Caco-2 (cell line): ENCODE measurements around the gene WDR11. TPM values are rescaled to one million over a fixed set of nuclear protein-coding genes. Genes with fewer than 3 reads are reported as not detected.

ENCODE experiments used
- BruUV-seq: library from RNA; stranded (reverse); fragments of 400-500 nt; replicated peaks from 2 replicates; lab custom pipeline; 2021; lab: Mats Ljungman, UMichigan
- CTCF ChIA-PET: fragments of 300-600 bp; sonication (Branson Sonifier 250); formaldehyde crosslinking; loops from one replicate; lab custom pipeline; 2022; ENCODE audit warnings: antibody characterized with exemption; lab: Charles Lee
- POLR2A ChIA-PET: fragments of 300-600 bp; sonication (Branson Sonifier 250); formaldehyde crosslinking; loops from one replicate; lab custom pipeline; 2022; ENCODE audit warnings: antibody characterized with exemption; lab: Charles Lee
- DNase-seq, 2 experiments: peaks; one replicate each; pipeline versions ENCODE4 v3.0.0 to v3.0.0-alpha.2; 2020 to 2022
- H3K27me3 ChIP-seq: replicated peaks from 2 replicates; pipeline ENCODE4 v1.6.0; 2011; ENCODE audit warnings: low read length; ENCODE audit not compliant: control insufficient read depth, insufficient read depth
- H3K36me3 ChIP-seq: 2 replicates; pipeline ENCODE4 v1.5.1; 2011; ENCODE audit warnings: low read length; ENCODE audit not compliant: control insufficient read depth, insufficient read depth
- H3K4me1 ChIP-seq: fragments of 250-450 bp; sonication (Bioruptor Pico); 2 replicates; pipeline ENCODE4 v1.5.1; 2020; ENCODE audit warnings: mild to moderate bottlenecking
- H3K4me3 ChIP-seq: 2 replicates; pipeline ENCODE4 v1.5.1; 2011; ENCODE audit warnings: low read depth, mild to moderate bottlenecking, control low read depth, low read length
- H3K9me3 ChIP-seq: fragments of 250-450 bp; sonication (Bioruptor Pico); 2 replicates; pipeline ENCODE4 v1.5.1; 2020; ENCODE audit warnings: mild to moderate bottlenecking, moderate library complexity
- H3K27ac Mint-ChIP-seq: one replicate; pipeline ENCODE4 v1.8.0; 2022; ENCODE audit warnings: mixed read lengths; ENCODE audit not compliant: unreplicated experiment
- H3K27me3 Mint-ChIP-seq: one replicate; pipeline ENCODE4 v1.8.0; 2022; ENCODE audit warnings: mixed read lengths; ENCODE audit not compliant: insufficient read depth, unreplicated experiment
- H3K36me3 Mint-ChIP-seq: one replicate; pipeline ENCODE4 v1.8.0; 2022; ENCODE audit warnings: mild to moderate bottlenecking, mixed read lengths; ENCODE audit not compliant: insufficient read depth, unreplicated experiment
- H3K4me1 Mint-ChIP-seq: one replicate; pipeline ENCODE4 v1.8.0; 2022; ENCODE audit warnings: low read depth, mixed read lengths; ENCODE audit not compliant: unreplicated experiment
- H3K4me3 Mint-ChIP-seq: one replicate; pipeline ENCODE4 v1.8.0; 2022; ENCODE audit warnings: mild to moderate bottlenecking, moderate library complexity, mixed read lengths; ENCODE audit not compliant: unreplicated experiment
- H3K9me3 Mint-ChIP-seq: one replicate; pipeline ENCODE4 v1.8.0; 2022; ENCODE audit warnings: mixed read lengths; ENCODE audit not compliant: unreplicated experiment
- intact Hi-C: fragments of 100-400 bp; cut with micrococcal nuclease; formaldehyde crosslinking; loops from one replicate; pipeline ENCODE4 v1.10.0; 2022; ENCODE audit not compliant: unreplicated experiment
- total RNA-seq: library from RNA; stranded (reverse); gene quantifications from 2 replicates; pipeline ENCODE4 v1.2.3, GENCODE V29; 2022
- TF ChIP-seq, protein P1 (sequence below), 2 experiments: fragments of 200-600 bp in 1 of 2; IDR thresholded peaks; 1 replicate in 1 of 2; 2 replicates in 1 of 2; pipeline versions ENCODE4 v1.5.1 to v1.8.0; 2011 to 2022; ENCODE audit warnings: antibody characterized with exemption in 1 of 2, control low read depth in 1 of 2, inconsistent platforms in 1 of 2, low read depth in 1 of 2, low read length in 1 of 2, mild to moderate bottlenecking in 1 of 2, moderate library complexity in 1 of 2; ENCODE audit not compliant: insufficient read depth in 1 of 2, severe bottlenecking in 1 of 2, unreplicated experiment in 1 of 2

WDR11 gene
- total RNA-seq, 1 experiment from 2014 or later = 59.2 TPM

DNA sequence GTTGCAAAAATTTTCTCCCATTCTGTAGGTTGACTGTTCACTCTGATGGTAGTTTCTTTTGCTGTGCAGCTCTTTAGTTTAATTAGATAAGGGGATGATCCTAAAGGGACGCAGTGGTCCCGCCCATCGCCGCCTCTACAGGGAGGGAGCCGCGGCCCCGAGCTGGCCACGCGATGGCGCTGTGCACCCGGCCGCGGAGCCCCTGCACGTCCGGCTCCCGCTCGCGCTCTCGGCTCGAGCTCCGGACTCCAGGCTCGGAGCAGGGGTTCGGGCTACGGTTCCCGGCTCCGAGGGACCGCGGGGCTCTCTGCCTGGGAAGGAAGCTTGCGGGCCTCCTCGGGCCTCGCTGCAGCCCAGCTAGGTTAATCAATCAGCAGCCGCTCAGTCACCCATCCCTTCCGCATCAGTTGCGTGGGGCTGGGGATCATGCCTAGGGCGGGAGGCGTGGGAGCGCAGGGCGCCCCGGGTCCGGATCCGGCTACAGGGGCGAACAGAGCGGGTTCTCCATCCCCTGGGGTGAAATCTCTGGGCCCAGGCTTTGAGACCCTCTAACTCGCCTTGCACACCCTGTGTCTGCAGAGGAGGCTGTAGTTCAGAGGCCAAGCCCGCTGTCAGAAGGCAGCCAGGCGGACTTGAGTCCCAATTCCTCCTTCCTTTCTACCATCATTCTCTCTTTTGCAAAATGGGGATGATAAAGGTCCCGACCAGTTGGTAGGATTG, 97.9 kb downstream of the WDR11 start:
- Mint-ChIP-seq H3K27ac (no peak overlapping the region), H3K4me1 (no peaks in the 10 kb centered on the region), H3K9me3 (no peaks in the 10 kb centered on the region), H3K27me3 (no peaks in the 10 kb centered on the region), H3K36me3 (no peaks in the 10 kb centered on the region), H3K4me3 (no peak overlapping the region)
- peaks cover 3% of the 10 kb centered on the region for H3K9me3 ChIP-seq
- H3K4me3 ChIP-seq = no peak overlapping the region
- TF ChIP-seq, protein P1, sequence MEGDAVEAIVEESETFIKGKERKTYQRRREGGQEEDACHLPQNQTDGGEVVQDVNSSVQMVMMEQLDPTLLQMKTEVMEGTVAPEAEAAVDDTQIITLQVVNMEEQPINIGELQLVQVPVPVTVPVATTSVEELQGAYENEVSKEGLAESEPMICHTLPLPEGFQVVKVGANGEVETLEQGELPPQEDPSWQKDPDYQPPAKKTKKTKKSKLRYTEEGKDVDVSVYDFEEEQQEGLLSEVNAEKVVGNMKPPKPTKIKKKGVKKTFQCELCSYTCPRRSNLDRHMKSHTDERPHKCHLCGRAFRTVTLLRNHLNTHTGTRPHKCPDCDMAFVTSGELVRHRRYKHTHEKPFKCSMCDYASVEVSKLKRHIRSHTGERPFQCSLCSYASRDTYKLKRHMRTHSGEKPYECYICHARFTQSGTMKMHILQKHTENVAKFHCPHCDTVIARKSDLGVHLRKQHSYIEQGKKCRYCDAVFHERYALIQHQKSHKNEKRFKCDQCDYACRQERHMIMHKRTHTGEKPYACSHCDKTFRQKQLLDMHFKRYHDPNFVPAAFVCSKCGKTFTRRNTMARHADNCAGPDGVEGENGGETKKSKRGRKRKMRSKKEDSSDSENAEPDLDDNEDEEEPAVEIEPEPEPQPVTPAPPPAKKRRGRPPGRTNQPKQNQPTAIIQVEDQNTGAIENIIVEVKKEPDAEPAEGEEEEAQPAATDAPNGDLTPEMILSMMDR (IDR thresholded peaks at IDR 0.05; ENCODE audit: insufficient read depth in 1 of 2, low read depth in 1 of 2, low read length in 1 of 2, severe bottlenecking in 1 of 2, unreplicated experiment in 1 of 2) = no peak
- H3K4me1 ChIP-seq = peaks cover 9% of the 10 kb centered on the region
- intact Hi-C loops = loop anchor here (10.0 kb wide), 3 partner anchors 236 to 556 kb away; no protein-coding TSS in a partner anchor
- H3K36me3 ChIP-seq = no peaks in the 10 kb centered on the region; the same call in 1 of the 2 replicates
- ChIA-PET CTCF (no interaction called here), POLR2A (no interaction called here)
- H3K27me3 ChIP-seq = no peaks in the 10 kb centered on the region
- DNase-seq = no peak
- BruUV-seq = no TSS peak

DNA sequence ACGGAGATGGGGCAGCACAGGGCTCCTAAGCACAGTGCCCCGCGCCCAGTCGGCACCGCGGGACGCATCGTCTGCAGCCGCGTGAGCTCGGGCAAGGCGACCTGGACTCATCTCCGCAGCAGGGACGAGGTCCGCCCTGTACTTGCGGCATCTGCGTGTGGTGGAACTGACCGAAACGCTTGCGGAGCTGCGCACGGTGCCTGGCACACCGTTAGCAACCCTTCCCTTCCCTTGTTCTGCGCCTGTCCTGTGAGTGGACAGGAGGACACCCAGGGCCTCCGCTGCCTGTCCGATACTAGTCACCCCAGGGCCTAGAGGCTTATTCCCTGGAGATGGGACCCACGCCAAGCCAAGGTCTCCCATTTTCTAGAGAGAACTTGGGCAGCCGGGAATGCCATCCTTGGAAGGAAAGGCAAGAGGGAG, 98.5 kb downstream of the WDR11 start:
- POLR2A ChIA-PET = no interaction called here
- H3K27me3 ChIP-seq = no peaks in the 10 kb centered on the region
- H3K4me1 ChIP-seq = peaks cover 9% of the 10 kb centered on the region
- no peak overlapping the region for H3K4me3 Mint-ChIP-seq
- CTCF ChIA-PET = no interaction called here
- no peaks in the 10 kb centered on the region for H3K36me3 Mint-ChIP-seq
- no peak overlapping the region for H3K27ac Mint-ChIP-seq
- intact Hi-C loops = loop anchor here (10.0 kb wide), 3 partner anchors 235 to 555 kb away; no protein-coding TSS in a partner anchor
- peaks cover 3% of the 10 kb centered on the region for H3K9me3 ChIP-seq
- H3K4me3 ChIP-seq = no peak overlapping the region
- no peaks in the 10 kb centered on the region for H3K27me3 Mint-ChIP-seq
- H3K9me3 Mint-ChIP-seq = no peaks in the 10 kb centered on the region
- BruUV-seq = no TSS peak
- DNase-seq = no peak
- TF ChIP-seq, protein P1 (IDR thresholded peaks at IDR 0.05; ENCODE audit: insufficient read depth in 1 of 2, low read depth in 1 of 2, low read length in 1 of 2, severe bottlenecking in 1 of 2, unreplicated experiment in 1 of 2) = no peak
- H3K4me1 Mint-ChIP-seq = no peaks in the 10 kb centered on the region
- H3K36me3 ChIP-seq = no peaks in the 10 kb centered on the region; the same call in 1 of the 2 replicates

- POLR2A ChIA-PET = no interaction called here
Observed at GRCh38 chr10:120950051-120950561, 98.9 kb downstream of the WDR11 start.

More at GRCh38 chr10:120950051-120950561, 98.9 kb downstream of the WDR11 start:
- CTCF ChIA-PET = no interaction called here
- no peaks in the 10 kb centered on the region; the same call in 1 of the 2 replicates for H3K36me3 ChIP-seq
- no TSS peak for BruUV-seq
- intact Hi-C loops = no loop called here
- Mint-ChIP-seq H3K4me1 (no peaks in the 10 kb centered on the region), H3K9me3 (no peaks in the 10 kb centered on the region), H3K27ac (no peak overlapping the region), H3K27me3 (no peaks in the 10 kb centered on the region), H3K36me3 (no peaks in the 10 kb centered on the region), H3K4me3 (no peak overlapping the region)
- H3K9me3 ChIP-seq = peaks cover 6% of the 10 kb centered on the region
- TF ChIP-seq, protein P1 (IDR thresholded peaks at IDR 0.05; ENCODE audit: insufficient read depth in 1 of 2, low read depth in 1 of 2, low read length in 1 of 2, severe bottlenecking in 1 of 2, unreplicated experiment in 1 of 2) = no peak
- H3K4me3 ChIP-seq = no peak overlapping the region
- H3K4me1 ChIP-seq = peaks cover 9% of the 10 kb centered on the region
- no peaks in the 10 kb centered on the region for H3K27me3 ChIP-seq
- DNase-seq = no peak
